ENCODE data around the gene NSD1. TPM values are rescaled to one million over a fixed set of nuclear protein-coding genes. Genes with fewer than 3 reads are reported as not detected.
"Not testable (repeated sequence)": the region's sequence is repeated elsewhere in the genome, so short reads cannot be mapped to it uniquely, and the experiment has no call there.

Gene NSD1
- total and polyA plus RNA-seq, 2 of the 4 experiments (the other 2 are of a cell fraction) = 7.7 to 31.0 TPM

- Histone ChIP-seq H2BK120ac (ENCODE audit: low read depth, low read length) (no peak overlapping the region), H3K4ac (ENCODE audit: low read depth, low read length) (no peak overlapping the region), H3K27me3 (ENCODE audit: control insufficient read depth, insufficient read depth, low read length) (no peaks in the 10 kb centered on the region), H3K23ac (ENCODE audit: low read depth, low read length) (no peak overlapping the region), H3K18ac (ENCODE audit: low read depth, low read length) (no peak overlapping the region), H4K91ac (ENCODE audit: insufficient read depth, low read depth, low read length) (no peak overlapping the region), H2AK9ac (replicated peaks; ENCODE audit: low read depth, low read length, poor library complexity) (no peak overlapping the region), H3K4me2 (ENCODE audit: low read depth, low read length) (no peak overlapping the region), H2BK20ac (ENCODE audit: low read depth, low read length) (no peak overlapping the region), H2AFZ (replicated peaks; ENCODE audit: low read length, poor library complexity) (no peak overlapping the region), H2AK5ac (ENCODE audit: low read depth, low read length) (no peak overlapping the region), H3K9me3 (ENCODE audit: control insufficient read depth, insufficient read depth, low read length) (no peaks in the 10 kb centered on the region), H3K9me1 (ENCODE audit: insufficient read depth, low read length) (peaks cover 8% of the 10 kb centered on the region; the same call in 1 of the 2 replicates), H3K14ac (replicated peaks; ENCODE audit: low read depth, low read length) (no peak overlapping the region), H3K4me1 (ENCODE audit: control insufficient read depth, insufficient read depth, low read length) (no peaks in the 10 kb centered on the region), H4K20me1 (ENCODE audit: insufficient read depth, low read length) (peaks cover 18% of the 10 kb centered on the region; the same call in 1 of the 2 replicates), H2BK15ac (ENCODE audit: low read depth, low read length) (no peak overlapping the region), H2BK5ac (ENCODE audit: low read depth, low read length, poor library complexity, severe bottlenecking) (no peak overlapping the region), H3K56ac (ENCODE audit: extremely low read depth, insufficient read depth, low read length) (no peak overlapping the region), H3K4me3 (ENCODE audit: insufficient read depth, low read depth, low read length) (no peak overlapping the region), H3K36me3 (ENCODE audit: control insufficient read depth, insufficient read depth, low read length) (peaks cover 54% of the 10 kb centered on the region), H3K9ac (ENCODE audit: low read depth, low read length) (no peak overlapping the region), H3K79me1 (ENCODE audit: low read depth in 1 of 2, low read length in 2 of 2) (peaks cover 21 to 35% of the 10 kb centered on the region in 2 experiments), H4K8ac (ENCODE audit: low read depth in 2 of 2, low read length in 2 of 2) (no peak overlapping the region), H3K27ac (ENCODE audit: insufficient read depth, low read length) (no peak overlapping the region), H4K5ac (ENCODE audit: low read depth, low read length) (no peak overlapping the region)
- BruUV-seq (replicated peaks) = no TSS peak
- ATAC-seq (ENCODE audit: low read depth) (no peak), DNase-seq (no peak)
- TF ChIP-seq RCOR1 (IDR thresholded peaks at IDR 0.05; ENCODE audit: insufficient replicate concordance, low read length) (no peak), NFE2L2 (IDR thresholded peaks at IDR 0.05; ENCODE audit: low read depth, low read length) (no peak), FOS (IDR thresholded peaks at IDR 0.05; ENCODE audit: low read depth, low read length) (no peak)
- TF ChIP-seq, protein P1, sequence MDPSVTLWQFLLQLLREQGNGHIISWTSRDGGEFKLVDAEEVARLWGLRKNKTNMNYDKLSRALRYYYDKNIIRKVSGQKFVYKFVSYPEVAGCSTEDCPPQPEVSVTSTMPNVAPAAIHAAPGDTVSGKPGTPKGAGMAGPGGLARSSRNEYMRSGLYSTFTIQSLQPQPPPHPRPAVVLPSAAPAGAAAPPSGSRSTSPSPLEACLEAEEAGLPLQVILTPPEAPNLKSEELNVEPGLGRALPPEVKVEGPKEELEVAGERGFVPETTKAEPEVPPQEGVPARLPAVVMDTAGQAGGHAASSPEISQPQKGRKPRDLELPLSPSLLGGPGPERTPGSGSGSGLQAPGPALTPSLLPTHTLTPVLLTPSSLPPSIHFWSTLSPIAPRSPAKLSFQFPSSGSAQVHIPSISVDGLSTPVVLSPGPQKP (IDR thresholded peaks at IDR 0.05; ENCODE audit: borderline replicate concordance, low read depth, low read length) = no peak
- intact Hi-C loops (cut with micrococcal nuclease) = no loop called here
- 95% methylated on average over 4 of the region's 11 CpGs; no CpG with 5 or more reads in 1 of the 2 experiments for WGBS, 2 experiments (ENCODE audit: extremely low coverage in 2 of 2, insufficient read length in 1 of 2)
- ChIA-PET CTCF (no interaction called here), POLR2A (ENCODE audit: unreplicated experiment) (no interaction called here)
- in situ Hi-C loops (cut with MboI; ENCODE audit: low sequenced_read_pairs) = no loop called here
- dilution Hi-C loops (cut with HindIII; ENCODE audit: low sequenced_read_pairs, unreplicated experiment) = no loop called here
These were observed 205.6 kb downstream of the NSD1 start for GRCh38 chr5:177339107-177339638.

GRCh38 chr5:177343000-177343399 lies 209.4 kb downstream of the NSD1 start:
- CTCF ChIA-PET; dilution Hi-C loops (cut with HindIII; ENCODE audit: low sequenced_read_pairs, unreplicated experiment); intact Hi-C loops (cut with micrococcal nuclease): not testable (repeated sequence)

More at GRCh38 chr5:177343000-177343399, 209.4 kb downstream of the NSD1 start:
- H3K23ac ChIP-seq (ENCODE audit: low read depth, low read length); DNase-seq; H3K9ac ChIP-seq (ENCODE audit: low read depth, low read length); H4K8ac ChIP-seq (ENCODE audit: low read depth in 2 of 2, low read length in 2 of 2); H3K27ac ChIP-seq (ENCODE audit: insufficient read depth, low read length); H4K91ac ChIP-seq (ENCODE audit: insufficient read depth, low read depth, low read length); H3K4ac ChIP-seq (ENCODE audit: low read depth, low read length); POLR2A ChIA-PET (ENCODE audit: unreplicated experiment); H3K9me3 ChIP-seq (ENCODE audit: control insufficient read depth, insufficient read depth, low read length); H2AK5ac ChIP-seq (ENCODE audit: low read depth, low read length); H3K14ac ChIP-seq (replicated peaks; ENCODE audit: low read depth, low read length); H2AFZ ChIP-seq (replicated peaks; ENCODE audit: low read length, poor library complexity); H3K27me3 ChIP-seq (ENCODE audit: control insufficient read depth, insufficient read depth, low read length); H3K4me3 ChIP-seq (ENCODE audit: insufficient read depth, low read depth, low read length); in situ Hi-C loops (cut with MboI; ENCODE audit: low sequenced_read_pairs); H2BK120ac ChIP-seq (ENCODE audit: low read depth, low read length); ATAC-seq (ENCODE audit: low read depth); H2AK9ac ChIP-seq (replicated peaks; ENCODE audit: low read depth, low read length, poor library complexity); H3K18ac ChIP-seq (ENCODE audit: low read depth, low read length); H3K4me1 ChIP-seq (ENCODE audit: control insufficient read depth, insufficient read depth, low read length); H2BK20ac ChIP-seq (ENCODE audit: low read depth, low read length); H2BK15ac ChIP-seq (ENCODE audit: low read depth, low read length); H4K5ac ChIP-seq (ENCODE audit: low read depth, low read length); H2BK5ac ChIP-seq (ENCODE audit: low read depth, low read length, poor library complexity, severe bottlenecking); H3K4me2 ChIP-seq (ENCODE audit: low read depth, low read length); BruUV-seq (replicated peaks); H3K56ac ChIP-seq (ENCODE audit: extremely low read depth, insufficient read depth, low read length): not testable (repeated sequence)
- H3K36me3 ChIP-seq (ENCODE audit: control insufficient read depth, insufficient read depth, low read length) = peaks cover 20% of the 10 kb centered on the region
- peaks cover 41 to 55% of the 10 kb centered on the region in 2 experiments for H3K79me1 ChIP-seq (ENCODE audit: low read depth in 1 of 2, low read length in 2 of 2)
- WGBS, 2 experiments (ENCODE audit: extremely low coverage in 2 of 2, insufficient read length in 1 of 2) = no CpG with 5 or more reads among the region's 14 CpGs
- peaks cover 22% of the 10 kb centered on the region; the same call in 1 of the 2 replicates for H4K20me1 ChIP-seq (ENCODE audit: insufficient read depth, low read length)
- peaks cover 12% of the 10 kb centered on the region; the same call in 1 of the 2 replicates for H3K9me1 ChIP-seq (ENCODE audit: insufficient read depth, low read length)

Measured in IMR-90 (cell line).